GM20431 (cell line): Measurements from ENCODE around the gene TRA2A.

Experiments
- in situ Hi-C: fragments of 300-500 bp; cut with MseI, MboI; formaldehyde crosslinking; loops from one replicate; pipeline ENCODE4 v1.15.0; 2020; ENCODE audit warnings: low sequenced_read_pairs; ENCODE audit not compliant: unreplicated experiment

TRA2A gene

GRCh38 chr7:23472046-23472445 is 59.7 kb downstream of the TRA2A start:
- in situ Hi-C loops, result no loop called here

- in situ Hi-C loops, result no loop called here
Measured at GRCh38 chr7:23471106-23471859, 60.5 kb downstream of the TRA2A start.

- in situ Hi-C loops, result no loop called here
Measured at GRCh38 chr7:23470330-23471105, 61.3 kb downstream of the TRA2A start, which contains the start of gene IGF2BP3. TSS of gene IGF2BP3 (minus strand) at chr7:23470491. CDS start at chr7:23470110, 381 bp downstream.

- in situ Hi-C loops, result no loop called here
Measured at GRCh38 chr7:23469961-23470250, 61.9 kb downstream of the TRA2A start.

GRCh38 chr7:23469150-23469960 is 62.4 kb downstream of the TRA2A start:
- in situ Hi-C loops, result no loop called here

- in situ Hi-C loops, result no loop called here
Measured at GRCh38 chr7:23468526-23469149, 63.1 kb downstream of the TRA2A start.

GRCh38 chr7:23467806-23468525 is 63.8 kb downstream of the TRA2A start:
- in situ Hi-C loops, result no loop called here

- in situ Hi-C loops, result no loop called here
Measured at GRCh38 chr7:23467291-23467805, 64.4 kb downstream of the TRA2A start.

GRCh38 chr7:23462846-23463245 is 68.9 kb downstream of the TRA2A start:
- in situ Hi-C loops, result no loop called here

GRCh38 chr7:23458044-23458443 is 73.7 kb downstream of the TRA2A start:
- in situ Hi-C loops, result no loop called here

- in situ Hi-C loops, result no loop called here
Measured at GRCh38 chr7:23456093-23456492, 75.7 kb downstream of the TRA2A start.

GRCh38 chr7:23454881-23455526 is 76.8 kb downstream of the TRA2A start:
- in situ Hi-C loops, result no loop called here
